ENCODE results near the gene SLC35F3. TPM values are rescaled to one million over a fixed set of nuclear protein-coding genes. Genes with fewer than 3 reads are reported as not detected.
"Not testable (repeated sequence)": the region's sequence is repeated elsewhere in the genome, so short reads cannot be mapped to it uniquely, and the experiment has no call there.

SLC35F3 gene
- total and polyA plus RNA-seq, 7 donors: under 0.01 to 0.54 (median 0.28) TPM; not detected in 2

GRCh38 chr1:234295068-234295467, 390.6 kb downstream of the SLC35F3 start:
- no peak for DNase-seq
- Histone ChIP-seq H3K9me3 (peaks cover 0 to 4% (median under 1%) of the 10 kb centered on the region in 4 donors), H3K27me3 (peaks cover 0 to 4% (median 0%) of the 10 kb centered on the region in 3 donors), H3K27ac (no peak overlapping the region), H3K4me1 (no peaks in the 10 kb centered on the region), H3K36me3 (no peaks in the 10 kb centered on the region), H3K4me3 (no peak overlapping the region)
- TF ChIP-seq POLR2A (IDR thresholded peaks at IDR 0.05) (no peak), EP300 (IDR thresholded peaks at IDR 0.05) (no peak), POLR2AphosphoS5 (IDR thresholded peaks at IDR 0.05) (no peak)
- TF ChIP-seq, protein P1, sequence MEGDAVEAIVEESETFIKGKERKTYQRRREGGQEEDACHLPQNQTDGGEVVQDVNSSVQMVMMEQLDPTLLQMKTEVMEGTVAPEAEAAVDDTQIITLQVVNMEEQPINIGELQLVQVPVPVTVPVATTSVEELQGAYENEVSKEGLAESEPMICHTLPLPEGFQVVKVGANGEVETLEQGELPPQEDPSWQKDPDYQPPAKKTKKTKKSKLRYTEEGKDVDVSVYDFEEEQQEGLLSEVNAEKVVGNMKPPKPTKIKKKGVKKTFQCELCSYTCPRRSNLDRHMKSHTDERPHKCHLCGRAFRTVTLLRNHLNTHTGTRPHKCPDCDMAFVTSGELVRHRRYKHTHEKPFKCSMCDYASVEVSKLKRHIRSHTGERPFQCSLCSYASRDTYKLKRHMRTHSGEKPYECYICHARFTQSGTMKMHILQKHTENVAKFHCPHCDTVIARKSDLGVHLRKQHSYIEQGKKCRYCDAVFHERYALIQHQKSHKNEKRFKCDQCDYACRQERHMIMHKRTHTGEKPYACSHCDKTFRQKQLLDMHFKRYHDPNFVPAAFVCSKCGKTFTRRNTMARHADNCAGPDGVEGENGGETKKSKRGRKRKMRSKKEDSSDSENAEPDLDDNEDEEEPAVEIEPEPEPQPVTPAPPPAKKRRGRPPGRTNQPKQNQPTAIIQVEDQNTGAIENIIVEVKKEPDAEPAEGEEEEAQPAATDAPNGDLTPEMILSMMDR (IDR thresholded peaks at IDR 0.05): no peak
- 68 to 74% methylated on average over 5 of the region's 5 CpGs for WGBS, 2 donors
- intact Hi-C loops (cut with DNase I): no loop called here

DNA sequence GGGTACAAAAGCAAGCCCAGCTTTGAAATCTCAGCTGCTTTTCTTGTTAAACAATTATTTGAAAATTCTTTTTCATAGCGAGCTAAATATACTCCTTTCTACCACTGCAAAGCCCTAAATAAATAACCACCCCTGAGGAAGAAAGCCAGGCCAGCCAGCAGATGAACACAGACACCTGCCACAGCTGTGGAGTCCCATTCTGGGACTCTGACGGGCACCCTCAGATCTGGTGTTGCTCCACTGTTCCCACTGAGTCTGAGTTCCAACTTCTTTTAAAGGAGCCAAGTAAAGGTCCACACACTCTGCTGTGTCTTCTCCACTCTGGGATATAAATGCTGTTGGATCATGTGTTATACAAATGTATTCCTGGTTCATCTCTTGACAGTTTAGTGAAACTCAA, 391.1 kb downstream of the SLC35F3 start:
- TF ChIP-seq, protein P1 (IDR thresholded peaks at IDR 0.05): no peak
- no peak for TF ChIP-seq POLR2AphosphoS5 (IDR thresholded peaks at IDR 0.05)
- no peak for TF ChIP-seq POLR2A (IDR thresholded peaks at IDR 0.05)
- TF ChIP-seq EP300 (IDR thresholded peaks at IDR 0.05): no peak
- Histone ChIP-seq H3K27ac (no peak overlapping the region), H3K27me3 (peaks cover 0 to 4% (median 0%) of the 10 kb centered on the region in 3 donors), H3K36me3 (no peaks in the 10 kb centered on the region), H3K9me3 (peaks cover 0 to 2% (median 0%) of the 10 kb centered on the region in 4 donors), H3K4me1 (no peaks in the 10 kb centered on the region), H3K4me3 (no peak overlapping the region)
- intact Hi-C loops (cut with DNase I): no loop called here
- DNase-seq: no peak
- WGBS, 2 donors: 80 to 83% methylated on average over 2 of the region's 2 CpGs

DNA sequence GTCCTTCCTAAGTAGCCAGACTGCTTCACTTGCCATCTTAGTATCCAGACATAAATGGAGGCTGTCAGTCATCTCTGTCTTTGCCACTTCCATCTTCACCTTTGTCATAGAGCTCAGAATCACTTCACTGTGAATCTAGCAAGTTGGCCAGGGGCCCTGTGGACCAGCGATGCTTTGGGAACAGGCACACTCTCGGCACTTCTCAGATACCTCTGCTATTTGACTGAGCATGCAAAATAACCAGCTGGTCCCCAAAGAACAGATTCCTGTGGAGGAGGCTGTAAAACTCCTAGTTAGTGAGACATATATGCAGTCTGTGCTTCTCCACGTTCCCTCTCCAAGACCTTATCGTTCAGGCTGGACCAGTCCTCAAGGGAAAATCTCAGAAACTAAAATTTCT, 392.0 kb downstream of the SLC35F3 start:
- H3K27ac ChIP-seq: no peak overlapping the region
- DNase-seq: no peak
- intact Hi-C loops (cut with DNase I): no loop called here
- H3K27me3 ChIP-seq: peaks cover 0 to 4% (median 0%) of the 10 kb centered on the region in 3 donors
- H3K36me3 ChIP-seq: no peaks in the 10 kb centered on the region
- H3K4me1 ChIP-seq: no peaks in the 10 kb centered on the region
- no peak overlapping the region for H3K4me3 ChIP-seq
- WGBS, 2 donors: 82 to 85% methylated on average over 4 of the region's 4 CpGs
- TF ChIP-seq, protein P1 (IDR thresholded peaks at IDR 0.05): no peak
- TF ChIP-seq POLR2A (IDR thresholded peaks at IDR 0.05) (no peak), EP300 (IDR thresholded peaks at IDR 0.05) (no peak), POLR2AphosphoS5 (IDR thresholded peaks at IDR 0.05) (no peak)
- no peaks in the 10 kb centered on the region for H3K9me3 ChIP-seq

GRCh38 chr1:234297668-234298067, 393.2 kb downstream of the SLC35F3 start:
- intact Hi-C loops (cut with DNase I): no loop called here
- Histone ChIP-seq H3K4me1 (no peaks in the 10 kb centered on the region), H3K36me3 (no peaks in the 10 kb centered on the region), H3K9me3 (no peaks in the 10 kb centered on the region), H3K27ac (no peak overlapping the region), H3K27me3 (peaks cover 0 to 4% (median 0%) of the 10 kb centered on the region in 3 donors), H3K4me3 (no peak overlapping the region)
- DNase-seq: no peak
- WGBS, 2 donors: 74 to 83% methylated on average over 1 of the region's 1 CpG
- TF ChIP-seq EP300 (IDR thresholded peaks at IDR 0.05) (no peak), POLR2A (IDR thresholded peaks at IDR 0.05) (no peak), POLR2AphosphoS5 (IDR thresholded peaks at IDR 0.05) (no peak)
- TF ChIP-seq, protein P1 (IDR thresholded peaks at IDR 0.05): no peak

GRCh38 chr1:234300096-234300495, 395.6 kb downstream of the SLC35F3 start:
- no peak overlapping the region for H3K4me3 ChIP-seq
- no peaks in the 10 kb centered on the region for H3K36me3 ChIP-seq
- H3K9me3 ChIP-seq: no peaks in the 10 kb centered on the region
- 83 to 86% methylated on average over 2 of the region's 2 CpGs for WGBS, 2 donors
- no peak for DNase-seq
- no peak overlapping the region for H3K27ac ChIP-seq
- H3K27me3 ChIP-seq: no peaks in the 10 kb centered on the region
- TF ChIP-seq POLR2A (IDR thresholded peaks at IDR 0.05) (no peak), EP300 (IDR thresholded peaks at IDR 0.05) (no peak), POLR2AphosphoS5 (IDR thresholded peaks at IDR 0.05) (no peak)
- TF ChIP-seq, protein P1 (IDR thresholded peaks at IDR 0.05): no peak
- intact Hi-C loops (cut with DNase I): no loop called here
- H3K4me1 ChIP-seq: no peaks in the 10 kb centered on the region

DNA sequence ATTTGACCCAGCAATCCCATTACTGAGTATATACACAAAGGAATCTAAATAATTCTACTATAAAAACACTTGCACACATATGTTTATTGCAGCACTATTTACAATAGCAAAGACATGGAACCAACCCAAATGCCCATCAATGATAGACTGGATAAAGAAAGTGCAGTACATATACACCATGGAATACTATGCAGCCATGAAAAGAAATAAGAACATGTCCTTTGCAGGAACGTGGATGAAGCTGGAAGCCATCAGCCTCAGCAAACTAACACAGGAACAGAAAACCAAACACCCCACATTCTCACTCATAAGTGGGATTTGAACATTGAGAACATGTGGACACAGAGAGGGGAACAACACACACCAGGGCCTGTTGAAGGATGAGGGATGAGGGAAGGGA, 397.2 kb downstream of the SLC35F3 start:
- DNase-seq; intact Hi-C loops (cut with DNase I); H3K27ac ChIP-seq; H3K4me1 ChIP-seq; H3K9me3 ChIP-seq; H3K27me3 ChIP-seq; H3K36me3 ChIP-seq; H3K4me3 ChIP-seq: not testable (repeated sequence)
- 56 to 84% methylated on average over 1 of the region's 1 CpG for WGBS, 2 donors
